ENCODE measurements around the gene SPRYD4.

- TF ChIP-seq CTCF (IDR thresholded peaks at IDR 0.05; ENCODE audit: low read length) (no peak), EZH2 (IDR thresholded peaks at IDR 0.05; ENCODE audit: borderline replicate concordance, low read length) (no peak)
Observed at GRCh38 chr12:56431288-56431687, 37.1 kb upstream of the SPRYD4 start.

Data from OCI-LY1 (cell line).